Measurements from ENCODE around the gene ZNF189. TPM values are rescaled to one million over a fixed set of nuclear protein-coding genes. Genes with fewer than 3 reads are reported as not detected.
"Not testable (repeated sequence)": the region's sequence is repeated elsewhere in the genome, so short reads cannot be mapped to it uniquely, and the experiment has no call there.

Gene ZNF189
- total RNA-seq, 1 experiment from 2014 or later = 17.4 TPM

GRCh38 chr9:101381118-101381517 lies 17.5 kb upstream of the ZNF189 start:
- no peaks in the 10 kb centered on the region for H3K9me3 Mint-ChIP-seq (ENCODE audit: unreplicated experiment)
- BruUV-seq (replicated peaks) = no TSS peak
- no peaks in the 10 kb centered on the region for H3K36me3 Mint-ChIP-seq (ENCODE audit: insufficient read depth, unreplicated experiment)
- ChIA-PET POLR2A (interaction anchor here (0.6 kb wide), 1 partner anchor 77 kb away, joined by 3 read pairs; no protein-coding TSS in a partner anchor), CTCF (interaction anchor here (0.7 to 3.0 kb wide), 5 partner anchors 25 to 779 kb away, joined by 3 to 14 read pairs (median 3); no protein-coding TSS in a partner anchor)
- intact Hi-C loops (cut with micrococcal nuclease) = loop anchor here (10.0 kb wide), 1 partner anchor 666 kb away; no protein-coding TSS in a partner anchor
- H3K4me3 Mint-ChIP-seq (ENCODE audit: unreplicated experiment) = no peak overlapping the region
- no peaks in the 10 kb centered on the region for H3K4me1 Mint-ChIP-seq (ENCODE audit: insufficient read depth, unreplicated experiment)
- no peaks in the 10 kb centered on the region for H3K27me3 Mint-ChIP-seq (ENCODE audit: insufficient read depth, unreplicated experiment)
- H3K27ac Mint-ChIP-seq (ENCODE audit: low read depth, unreplicated experiment) = no peak overlapping the region
- no peak for DNase-seq (ENCODE audit: unreplicated experiment)
- TF ChIP-seq CTCF (IDR thresholded peaks at IDR 0.05; ENCODE audit: unreplicated experiment) = no peak

- TF ChIP-seq CTCF (IDR thresholded peaks at IDR 0.05; ENCODE audit: unreplicated experiment) = no peak
- no peaks in the 10 kb centered on the region for H3K9me3 Mint-ChIP-seq (ENCODE audit: unreplicated experiment)
- BruUV-seq (replicated peaks) = no TSS peak
- no peak overlapping the region for H3K4me3 Mint-ChIP-seq (ENCODE audit: unreplicated experiment)
- intact Hi-C loops (cut with micrococcal nuclease) = loop anchor here (10.0 kb wide), 1 partner anchor 667 kb away; no protein-coding TSS in a partner anchor
- no peak overlapping the region for H3K27ac Mint-ChIP-seq (ENCODE audit: low read depth, unreplicated experiment)
- peaks cover 3% of the 10 kb centered on the region for H3K36me3 Mint-ChIP-seq (ENCODE audit: insufficient read depth, unreplicated experiment)
- ChIA-PET POLR2A (no interaction called here), CTCF (interaction anchor here (0.7 to 3.0 kb wide), 5 partner anchors 8 to 780 kb away, joined by 3 to 14 read pairs (median 3); no protein-coding TSS in a partner anchor)
- no peaks in the 10 kb centered on the region for H3K4me1 Mint-ChIP-seq (ENCODE audit: insufficient read depth, unreplicated experiment)
- DNase-seq (ENCODE audit: unreplicated experiment) = no peak
- no peaks in the 10 kb centered on the region for H3K27me3 Mint-ChIP-seq (ENCODE audit: insufficient read depth, unreplicated experiment)
These were observed 16.8 kb upstream of the ZNF189 start for GRCh38 chr9:101381833-101382342.

DNA sequence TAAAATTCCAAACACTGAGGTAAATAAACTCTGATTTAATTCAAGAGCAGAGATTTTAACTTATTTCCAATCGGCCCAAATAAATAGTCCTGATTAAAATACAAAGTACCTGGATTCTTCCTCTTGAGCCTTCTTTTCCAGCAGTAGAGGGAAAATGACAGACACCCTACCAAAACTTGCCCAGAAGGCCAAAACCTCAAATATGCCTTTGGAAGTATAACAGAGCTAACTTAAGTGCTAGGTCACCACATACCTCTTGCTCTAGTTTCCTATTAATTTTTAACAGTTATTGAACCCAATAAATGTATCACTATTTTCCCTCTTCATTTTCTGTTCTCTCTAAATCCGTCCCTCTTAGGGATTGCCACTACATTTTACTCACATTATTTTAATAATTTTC lies 15.3 kb upstream of the ZNF189 start:
- Mint-ChIP-seq H3K4me1 (ENCODE audit: insufficient read depth, unreplicated experiment) (peaks cover 6% of the 10 kb centered on the region), H3K27ac (ENCODE audit: low read depth, unreplicated experiment) (no peak overlapping the region), H3K36me3 (ENCODE audit: insufficient read depth, unreplicated experiment) (peaks cover 13% of the 10 kb centered on the region), H3K27me3 (ENCODE audit: insufficient read depth, unreplicated experiment) (no peaks in the 10 kb centered on the region), H3K4me3 (ENCODE audit: unreplicated experiment) (no peak overlapping the region), H3K9me3 (ENCODE audit: unreplicated experiment) (no peaks in the 10 kb centered on the region)
- ChIA-PET CTCF (interaction anchor here (2.0 to 3.0 kb wide), 2 partner anchors 75 to 782 kb away, joined by 4 to 14 read pairs; no protein-coding TSS in a partner anchor), POLR2A (no interaction called here)
- BruUV-seq (replicated peaks) = no TSS peak
- TF ChIP-seq CTCF (IDR thresholded peaks at IDR 0.05; ENCODE audit: unreplicated experiment) = no peak
- DNase-seq (ENCODE audit: unreplicated experiment) = no peak
- intact Hi-C loops (cut with micrococcal nuclease) = loop anchor here (10.0 kb wide), 1 partner anchor 669 kb away; no protein-coding TSS in a partner anchor

DNA sequence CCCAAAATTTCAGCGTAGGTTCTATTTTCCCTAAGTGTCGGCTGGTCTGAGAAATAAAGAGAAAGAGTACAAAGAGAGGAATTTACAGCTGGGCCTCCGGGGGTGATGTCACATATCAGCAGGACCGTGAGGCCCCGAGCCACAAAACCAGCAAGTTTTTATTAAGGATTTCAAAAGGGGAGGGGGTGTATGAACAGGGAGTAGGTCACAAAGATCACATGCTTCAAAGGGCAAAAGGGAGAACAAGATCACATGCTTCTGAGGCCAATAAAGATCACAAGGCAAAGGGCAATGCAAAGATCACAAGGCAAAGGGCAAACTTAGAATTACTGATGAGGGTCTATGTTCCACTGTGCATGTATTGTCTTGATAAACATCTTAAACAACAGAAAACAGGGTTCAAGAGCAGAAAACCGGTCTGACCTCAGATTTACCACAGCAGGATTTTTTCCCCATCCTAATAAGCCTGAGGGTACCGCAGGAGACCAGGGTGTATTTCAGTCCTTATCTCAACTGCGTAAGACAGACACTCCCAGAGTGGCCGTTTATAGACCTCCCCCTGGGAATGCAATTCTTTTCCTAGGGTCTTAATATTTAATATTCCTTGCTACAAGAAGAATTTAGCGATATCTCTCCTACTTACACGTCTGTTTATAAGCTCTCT lies 13.6 kb upstream of the ZNF189 start, which contains the start of gene BAAT:
Gene BAAT (minus strand): TSS at position 134 of the 664 bp plus-strand sequence. CDS start 13,602 bp downstream, outside the sequence.
- H3K9me3 Mint-ChIP-seq (ENCODE audit: unreplicated experiment); H3K27me3 Mint-ChIP-seq (ENCODE audit: insufficient read depth, unreplicated experiment); DNase-seq (ENCODE audit: unreplicated experiment); H3K4me1 Mint-ChIP-seq (ENCODE audit: insufficient read depth, unreplicated experiment); H3K4me3 Mint-ChIP-seq (ENCODE audit: unreplicated experiment); BruUV-seq (replicated peaks); H3K27ac Mint-ChIP-seq (ENCODE audit: low read depth, unreplicated experiment); POLR2A ChIA-PET; CTCF ChIA-PET: not testable (repeated sequence)
- intact Hi-C loops (cut with micrococcal nuclease) = loop anchor here (5.0 to 10.0 kb wide), 3 partner anchors 268 to 783 kb away; no protein-coding TSS in a partner anchor
- H3K36me3 Mint-ChIP-seq (ENCODE audit: insufficient read depth, unreplicated experiment) = peaks cover 28% of the 10 kb centered on the region
